Measurements from ENCODE around the gene TMEM26. TPM values are rescaled to one million over a fixed set of nuclear protein-coding genes. Genes with fewer than 3 reads are reported as not detected.

TMEM26 gene
- total RNA-seq, 1 experiment from 2014 or later: not detected

DNA sequence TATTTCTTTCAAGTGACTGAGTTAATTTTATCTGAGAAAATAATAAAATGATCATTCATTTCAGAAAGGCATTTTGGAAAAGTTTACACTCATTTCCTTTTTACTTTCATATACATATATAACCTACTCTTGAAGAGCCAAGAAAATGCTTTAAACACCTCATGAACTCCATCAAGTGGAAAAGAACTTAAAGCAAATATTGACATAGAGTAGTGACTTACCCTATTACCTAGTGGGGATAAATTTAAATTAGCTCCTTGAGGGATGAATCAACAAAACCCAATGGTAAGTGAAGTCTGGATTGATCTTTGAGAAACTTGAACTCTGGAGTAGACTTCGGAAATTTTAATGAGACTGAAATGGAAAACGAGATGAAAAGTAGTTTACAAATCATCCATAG, 88.6 kb downstream of the TMEM26 start:
- H3K9me3 ChIP-seq: no peaks in the 10 kb centered on the region
- Mint-ChIP-seq H3K9me3 (ENCODE audit: unreplicated experiment) (no peaks in the 10 kb centered on the region), H3K27ac (ENCODE audit: unreplicated experiment) (no peak overlapping the region), H3K36me3 (ENCODE audit: insufficient read depth, unreplicated experiment) (no peaks in the 10 kb centered on the region), H3K4me3 (ENCODE audit: unreplicated experiment) (no peak overlapping the region), H3K4me1 (ENCODE audit: low read depth, unreplicated experiment) (no peaks in the 10 kb centered on the region), H3K27me3 (ENCODE audit: insufficient read depth, unreplicated experiment) (peaks cover 25% of the 10 kb centered on the region)
- intact Hi-C loops (cut with micrococcal nuclease; ENCODE audit: unreplicated experiment): no loop called here
- H3K4me1 ChIP-seq: no peaks in the 10 kb centered on the region
- CTCF ChIA-PET: no interaction called here
- TF ChIP-seq CTCF (IDR thresholded peaks at IDR 0.05; ENCODE audit: insufficient read depth in 1 of 2, low read depth in 1 of 2, low read length in 1 of 2, severe bottlenecking in 1 of 2, unreplicated experiment in 1 of 2): no peak
- no peak overlapping the region for H3K4me3 ChIP-seq (ENCODE audit: low read depth, low read length)
- POLR2A ChIA-PET: interaction anchor here (0.5 kb wide), 1 partner anchor 698 kb away, joined by 4 read pairs; no protein-coding TSS in a partner anchor
- no peaks in the 10 kb centered on the region for H3K36me3 ChIP-seq (ENCODE audit: control insufficient read depth, insufficient read depth, low read length)
- DNase-seq: no peak
- H3K27me3 ChIP-seq (replicated peaks; ENCODE audit: control insufficient read depth, insufficient read depth, low read length): no peaks in the 10 kb centered on the region
- no TSS peak for BruUV-seq (replicated peaks)

DNA sequence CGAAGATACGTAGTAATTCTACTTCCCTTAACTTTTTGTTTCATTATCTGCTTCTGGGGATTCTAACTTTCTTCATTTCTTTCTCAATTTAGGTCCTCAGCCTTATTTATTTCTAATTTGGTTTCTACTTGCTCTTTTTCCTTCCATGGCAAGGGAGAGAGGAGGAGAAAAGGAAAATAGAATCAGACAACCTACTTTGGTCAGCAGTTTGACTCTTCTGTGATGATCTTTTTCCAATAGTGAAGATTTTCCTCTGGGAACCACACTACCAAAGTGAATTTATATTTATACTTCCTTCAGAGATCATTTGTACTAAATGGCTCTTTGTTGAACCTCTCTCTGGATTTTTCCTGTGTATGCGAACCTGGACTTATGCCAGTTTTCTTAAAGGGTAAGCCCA, 90.2 kb downstream of the TMEM26 start:
- no TSS peak for BruUV-seq (replicated peaks)
- no peak overlapping the region for H3K4me3 ChIP-seq (ENCODE audit: low read depth, low read length)
- DNase-seq: no peak
- H3K27me3 Mint-ChIP-seq (ENCODE audit: insufficient read depth, unreplicated experiment): peaks cover 21% of the 10 kb centered on the region
- no peaks in the 10 kb centered on the region for H3K36me3 Mint-ChIP-seq (ENCODE audit: insufficient read depth, unreplicated experiment)
- no peaks in the 10 kb centered on the region for H3K36me3 ChIP-seq (ENCODE audit: control insufficient read depth, insufficient read depth, low read length)
- no peaks in the 10 kb centered on the region for H3K4me1 ChIP-seq
- H3K9me3 Mint-ChIP-seq (ENCODE audit: unreplicated experiment): no peaks in the 10 kb centered on the region
- H3K27me3 ChIP-seq (replicated peaks; ENCODE audit: control insufficient read depth, insufficient read depth, low read length): no peaks in the 10 kb centered on the region
- intact Hi-C loops (cut with micrococcal nuclease; ENCODE audit: unreplicated experiment): no loop called here
- no peaks in the 10 kb centered on the region for H3K9me3 ChIP-seq
- ChIA-PET POLR2A (no interaction called here), CTCF (no interaction called here)
- H3K4me1 Mint-ChIP-seq (ENCODE audit: low read depth, unreplicated experiment): no peaks in the 10 kb centered on the region
- no peak for TF ChIP-seq CTCF (IDR thresholded peaks at IDR 0.05; ENCODE audit: insufficient read depth in 1 of 2, low read depth in 1 of 2, low read length in 1 of 2, severe bottlenecking in 1 of 2, unreplicated experiment in 1 of 2)
- H3K27ac Mint-ChIP-seq (ENCODE audit: unreplicated experiment): no peak overlapping the region
- no peak overlapping the region for H3K4me3 Mint-ChIP-seq (ENCODE audit: unreplicated experiment)

DNA sequence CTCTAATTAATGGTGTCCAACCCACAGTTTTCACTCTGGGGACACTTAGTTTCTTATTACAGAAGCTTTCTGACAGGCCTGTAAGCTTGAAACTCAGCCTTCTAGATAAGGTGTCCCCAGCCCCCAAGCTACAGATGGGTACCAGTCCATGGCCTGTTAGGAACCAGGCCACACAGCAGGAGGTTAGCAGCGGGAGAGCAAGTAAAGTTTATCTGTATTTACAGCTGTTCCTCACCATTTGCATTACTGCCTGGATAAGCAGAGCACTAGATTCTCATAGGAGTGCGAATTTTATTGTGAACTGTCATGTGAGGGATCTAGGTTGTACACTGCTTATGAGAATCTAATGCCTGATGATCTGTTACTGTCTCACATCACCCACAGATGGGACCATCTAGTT, 93.7 kb downstream of the TMEM26 start:
- Mint-ChIP-seq H3K9me3 (ENCODE audit: unreplicated experiment) (no peaks in the 10 kb centered on the region), H3K4me3 (ENCODE audit: unreplicated experiment) (no peak overlapping the region), H3K4me1 (ENCODE audit: low read depth, unreplicated experiment) (no peaks in the 10 kb centered on the region), H3K27me3 (ENCODE audit: insufficient read depth, unreplicated experiment) (peaks cover 18% of the 10 kb centered on the region), H3K27ac (ENCODE audit: unreplicated experiment) (no peak overlapping the region), H3K36me3 (ENCODE audit: insufficient read depth, unreplicated experiment) (no peaks in the 10 kb centered on the region)
- Histone ChIP-seq H3K4me1 (no peaks in the 10 kb centered on the region), H3K27me3 (replicated peaks; ENCODE audit: control insufficient read depth, insufficient read depth, low read length) (no peaks in the 10 kb centered on the region; the same call in 1 of the 2 replicates), H3K9me3 (no peaks in the 10 kb centered on the region), H3K4me3 (ENCODE audit: low read depth, low read length) (no peak overlapping the region), H3K36me3 (ENCODE audit: control insufficient read depth, insufficient read depth, low read length) (no peaks in the 10 kb centered on the region)
- ChIA-PET CTCF (no interaction called here), POLR2A (no interaction called here)
- no peak for DNase-seq
- intact Hi-C loops (cut with micrococcal nuclease; ENCODE audit: unreplicated experiment): no loop called here
- no TSS peak for BruUV-seq (replicated peaks)
- TF ChIP-seq CTCF (IDR thresholded peaks at IDR 0.05; ENCODE audit: insufficient read depth in 1 of 2, low read depth in 1 of 2, low read length in 1 of 2, severe bottlenecking in 1 of 2, unreplicated experiment in 1 of 2): no peak
